MV-4-11 (cell line): Measurements from ENCODE around the gene SAPCD1.
A peak's percentile ranks its signal among the peaks of the same experiment; 100 is the strongest.

Experiments used
- DNase-seq: peaks from one replicate; lab custom pipeline; 2025; lab: John Stamatoyannopoulos, UW

SAPCD1 gene

GRCh38 chr6:31762356-31762755 is at the start of gene SAPCD1:
SAPCD1 (plus strand) TSS chr6:31762656; CDS start chr6:31763055, 399 bp downstream.
- no peak for DNase-seq

GRCh38 chr6:31713465-31713864 is 49.0 kb upstream of the SAPCD1 start:
- DNase-seq = no peak

GRCh38 chr6:31713991-31714684 is 48.3 kb upstream of the SAPCD1 start:
- DNase-seq = no peak

- DNase-seq = no peak
Observed at GRCh38 chr6:31715022-31715958, 47.2 kb upstream of the SAPCD1 start, which contains the start of gene LY6G6D. LY6G6D (plus strand) TSS chr6:31715348; CDS start chr6:31715356, 8 bp downstream.

GRCh38 chr6:31717499-31718222 is 44.8 kb upstream of the SAPCD1 start:
- no peak for DNase-seq

- no peak for DNase-seq
Observed at GRCh38 chr6:31718265-31718664, 44.2 kb upstream of the SAPCD1 start.

- DNase-seq = no peak
Observed at GRCh38 chr6:31719001-31719400, 43.5 kb upstream of the SAPCD1 start.

- no peak for DNase-seq
Observed at GRCh38 chr6:31720196-31720770, 42.2 kb upstream of the SAPCD1 start.

- no peak for DNase-seq
Observed at GRCh38 chr6:31721351-31722020, 41.0 kb upstream of the SAPCD1 start, which contains the start of gene LY6G6C. LY6G6C (minus strand) TSS chr6:31721746; CDS start chr6:31721679, 67 bp downstream.

GRCh38 chr6:31722173-31722572 is 40.3 kb upstream of the SAPCD1 start:
- no peak for DNase-seq

- DNase-seq = no peak
Observed at GRCh38 chr6:31723245-31723979, 39.0 kb upstream of the SAPCD1 start, which contains the start of gene MPIG6B. MPIG6B (plus strand) TSS chr6:31723373; CDS start chr6:31723384, 11 bp downstream.

- no peak for DNase-seq
Observed at GRCh38 chr6:31723980-31724691, 38.3 kb upstream of the SAPCD1 start.

- peak; percentile 36 for DNase-seq
Observed at GRCh38 chr6:31725502-31726350, 36.7 kb upstream of the SAPCD1 start.

- no peak for DNase-seq
Observed at GRCh38 chr6:31727034-31727716, 35.3 kb upstream of the SAPCD1 start.

- peak; percentile 96 for DNase-seq
Observed at GRCh38 chr6:31727717-31728671, 34.5 kb upstream of the SAPCD1 start.

- DNase-seq = no peak
Observed at GRCh38 chr6:31728767-31729514, 33.5 kb upstream of the SAPCD1 start, which contains the start of gene DDAH2. DDAH2 (minus strand) TSS chr6:31729299; CDS start chr6:31729161, 138 bp downstream.
